Activated CD8-positive, alpha-beta memory T cell treated with anti-CD3 and anti-CD28 coated beads for 48 hours (primary cell): ENCODE data around the gene CACYBP.

Experiments
- DNase-seq, 3 experiments: peaks; one replicate each; pipeline ENCODE4 v3.0.0-alpha.2; 2020; ENCODE audit warnings: low read depth in 2 of 3, low spot score in 2 of 3

Gene CACYBP

GRCh38 chr1:174971902-174972301 lies 27.8 kb upstream of the CACYBP start:
- DNase-seq = no peak

GRCh38 chr1:174974711-174975119 lies 25.0 kb upstream of the CACYBP start:
- no peak for DNase-seq

- no peak for DNase-seq
Measured at GRCh38 chr1:174975764-174976163, 24.0 kb upstream of the CACYBP start.

GRCh38 chr1:174976436-174977108 lies 23.2 kb upstream of the CACYBP start:
- no peak for DNase-seq

- DNase-seq = no peak
Measured at GRCh38 chr1:174982971-174983689, 16.6 kb upstream of the CACYBP start.

GRCh38 chr1:174984952-174985351 lies 14.8 kb upstream of the CACYBP start:
- DNase-seq = no peak

GRCh38 chr1:174988539-174988938 lies 11.2 kb upstream of the CACYBP start:
- no peak for DNase-seq

- no peak for DNase-seq
Measured at GRCh38 chr1:174988986-174989385, 10.8 kb upstream of the CACYBP start.

- no peak for DNase-seq
Measured at GRCh38 chr1:174989536-174990220, 10.1 kb upstream of the CACYBP start.

GRCh38 chr1:174990382-174990999 lies 9.3 kb upstream of the CACYBP start:
- DNase-seq = no peak

- no peak for DNase-seq
Measured at GRCh38 chr1:174991473-174991872, 8.3 kb upstream of the CACYBP start.

- no peak for DNase-seq
Measured at GRCh38 chr1:174995121-174995520, 4.6 kb upstream of the CACYBP start.

- no peak for DNase-seq
Measured at GRCh38 chr1:174995916-174996315, 3.8 kb upstream of the CACYBP start.

GRCh38 chr1:174996476-174996875 lies 3.3 kb upstream of the CACYBP start:
- DNase-seq = no peak

- DNase-seq = no peak
Measured at GRCh38 chr1:174997041-174997440, 2.7 kb upstream of the CACYBP start.

GRCh38 chr1:174998569-174999215 lies 1.1 kb upstream of the CACYBP start:
- peak in 1 of 3 experiments; percentile 16 for DNase-seq

GRCh38 chr1:174999216-174999935 lies 371 bp upstream of the CACYBP start:
- peak; percentile 85 to 92 (median 88) for DNase-seq

GRCh38 chr1:175000697-175001187 lies 995 bp downstream of the CACYBP start:
- no peak for DNase-seq

GRCh38 chr1:175002910-175003517 lies 3.3 kb downstream of the CACYBP start:
- no peak for DNase-seq

- no peak for DNase-seq
Measured at GRCh38 chr1:175003521-175003920, 3.8 kb downstream of the CACYBP start.
